Astrocyte (in vitro differentiated cells and primary cell): ENCODE data around the gene EML5.

Source experiments
- CTCF ChIP-seq: IDR thresholded peaks from 2 replicates; pipeline ENCODE4 v1.5.1; 2011; ENCODE audit warnings: low read depth, mild to moderate bottlenecking, inconsistent platforms, low read length, moderate library complexity; ENCODE audit not compliant: insufficient read depth
- EZH2 ChIP-seq: IDR thresholded peaks from 2 replicates; pipeline ENCODE4 v1.6.1; 2012; ENCODE audit warnings: mild to moderate bottlenecking, low read length, inconsistent platforms; ENCODE audit not compliant: insufficient read depth

- TF ChIP-seq CTCF = no peak
- no peak for TF ChIP-seq EZH2
Observed at GRCh38 chr14:88798156-88798555, 5.4 kb upstream of the EML5 start.
